Measurements from ENCODE around the gene RPN2.

GRCh38 chr20:37257988-37258387, 78.9 kb downstream of the RPN2 start:
- TF ChIP-seq SREBF2 (CRISPR knock-in tag; IDR thresholded peaks at IDR 0.05), result no peak
- TF ChIP-seq BDP1 (IDR thresholded peaks at IDR 0.05; ENCODE audit: insufficient read depth, insufficient read length), result no peak
- no peak for TF ChIP-seq NR2F6 (CRISPR knock-in tag; IDR thresholded peaks at IDR 0.05)
- TF ChIP-seq, protein P1, sequence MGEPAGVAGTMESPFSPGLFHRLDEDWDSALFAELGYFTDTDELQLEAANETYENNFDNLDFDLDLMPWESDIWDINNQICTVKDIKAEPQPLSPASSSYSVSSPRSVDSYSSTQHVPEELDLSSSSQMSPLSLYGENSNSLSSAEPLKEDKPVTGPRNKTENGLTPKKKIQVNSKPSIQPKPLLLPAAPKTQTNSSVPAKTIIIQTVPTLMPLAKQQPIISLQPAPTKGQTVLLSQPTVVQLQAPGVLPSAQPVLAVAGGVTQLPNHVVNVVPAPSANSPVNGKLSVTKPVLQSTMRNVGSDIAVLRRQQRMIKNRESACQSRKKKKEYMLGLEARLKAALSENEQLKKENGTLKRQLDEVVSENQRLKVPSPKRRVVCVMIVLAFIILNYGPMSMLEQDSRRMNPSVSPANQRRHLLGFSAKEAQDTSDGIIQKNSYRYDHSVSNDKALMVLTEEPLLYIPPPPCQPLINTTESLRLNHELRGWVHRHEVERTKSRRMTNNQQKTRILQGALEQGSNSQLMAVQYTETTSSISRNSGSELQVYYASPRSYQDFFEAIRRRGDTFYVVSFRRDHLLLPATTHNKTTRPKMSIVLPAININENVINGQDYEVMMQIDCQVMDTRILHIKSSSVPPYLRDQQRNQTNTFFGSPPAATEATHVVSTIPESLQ (CRISPR knock-in tag; IDR thresholded peaks at IDR 0.05), result no peak
- TF ChIP-seq CTCF (IDR thresholded peaks at IDR 0.05 in 2 of 3, conservative IDR thresholded peaks at IDR 0.05 in 1 of 3; ENCODE audit: insufficient read depth in 2 of 3, low read depth in 1 of 3, low read length in 3 of 3), result peak; percentile 20 to 30 (median 29); a peak in 2 of 6 replicates
- no peak for TF ChIP-seq ATF7 (IDR thresholded peaks at IDR 0.05)
- no peak for TF ChIP-seq ZBTB33 (CRISPR knock-in tag; IDR thresholded peaks at IDR 0.05)
